ENCODE data around the gene TBC1D9. TPM values are rescaled to one million over a fixed set of nuclear protein-coding genes. Genes with fewer than 3 reads are reported as not detected.

TBC1D9 gene
- polyA plus RNA-seq, 1 donor (not counting 4 experiments of a cell fraction or from before 2014, with no cell fraction given): 11.6 TPM

DNA sequence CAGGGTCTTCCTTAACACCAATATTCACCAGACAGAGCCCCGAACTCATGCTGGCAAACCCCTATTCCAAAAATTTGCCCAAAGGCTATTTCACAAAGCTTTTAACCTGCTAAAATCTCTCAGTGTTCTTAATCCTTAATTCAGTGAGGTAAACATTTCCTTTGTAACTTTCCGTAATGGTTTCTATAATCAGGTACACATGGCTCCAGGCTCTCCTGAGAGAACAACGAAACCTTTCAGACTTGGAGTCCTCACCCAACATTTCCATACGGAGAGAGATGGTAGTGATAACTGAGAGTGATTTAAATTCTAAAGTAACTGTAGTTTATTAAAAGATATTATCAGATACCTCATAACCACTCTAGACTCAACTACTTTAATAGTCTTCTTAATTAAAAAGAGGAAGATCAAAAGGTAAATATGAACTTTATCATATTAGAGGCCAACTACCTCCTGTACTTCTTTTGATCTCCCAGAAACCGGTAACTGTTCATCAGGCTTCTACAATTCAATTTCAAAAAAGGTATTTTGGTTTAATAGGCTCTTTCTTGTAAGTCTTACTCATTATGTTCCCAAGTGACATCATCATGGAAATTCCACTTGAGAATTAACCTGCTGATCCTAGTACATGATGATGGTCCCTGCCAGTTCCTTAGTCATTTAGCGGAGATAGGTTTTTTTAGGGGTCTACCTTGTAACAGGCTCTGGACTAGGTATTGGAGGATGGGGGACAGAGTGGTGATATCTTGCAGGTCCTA, 96.1 kb downstream of the TBC1D9 start:
- H3K9me1 ChIP-seq (ENCODE audit: control insufficient read depth, extremely low read depth, insufficient read depth, low read length): no peaks in the 10 kb centered on the region
- no peak overlapping the region for H3K27ac ChIP-seq (ENCODE audit: control insufficient read depth, insufficient read depth, low read length)
- DNase-seq (ENCODE audit: low read depth, low spot score) (no peak), FAIRE-seq (no peak)
- TF ChIP-seq EZH2 (IDR thresholded peaks at IDR 0.05; ENCODE audit: low read length): no peak
- TF ChIP-seq, protein P1, sequence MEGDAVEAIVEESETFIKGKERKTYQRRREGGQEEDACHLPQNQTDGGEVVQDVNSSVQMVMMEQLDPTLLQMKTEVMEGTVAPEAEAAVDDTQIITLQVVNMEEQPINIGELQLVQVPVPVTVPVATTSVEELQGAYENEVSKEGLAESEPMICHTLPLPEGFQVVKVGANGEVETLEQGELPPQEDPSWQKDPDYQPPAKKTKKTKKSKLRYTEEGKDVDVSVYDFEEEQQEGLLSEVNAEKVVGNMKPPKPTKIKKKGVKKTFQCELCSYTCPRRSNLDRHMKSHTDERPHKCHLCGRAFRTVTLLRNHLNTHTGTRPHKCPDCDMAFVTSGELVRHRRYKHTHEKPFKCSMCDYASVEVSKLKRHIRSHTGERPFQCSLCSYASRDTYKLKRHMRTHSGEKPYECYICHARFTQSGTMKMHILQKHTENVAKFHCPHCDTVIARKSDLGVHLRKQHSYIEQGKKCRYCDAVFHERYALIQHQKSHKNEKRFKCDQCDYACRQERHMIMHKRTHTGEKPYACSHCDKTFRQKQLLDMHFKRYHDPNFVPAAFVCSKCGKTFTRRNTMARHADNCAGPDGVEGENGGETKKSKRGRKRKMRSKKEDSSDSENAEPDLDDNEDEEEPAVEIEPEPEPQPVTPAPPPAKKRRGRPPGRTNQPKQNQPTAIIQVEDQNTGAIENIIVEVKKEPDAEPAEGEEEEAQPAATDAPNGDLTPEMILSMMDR (optimal IDR thresholded peaks at IDR 0.05 in 1 of 3, IDR thresholded peaks at IDR 0.05 in 1 of 3, conservative IDR thresholded peaks at IDR 0.05 in 1 of 3; ENCODE audit: extremely low read depth in 1 of 3, insufficient read depth in 2 of 3, low read length in 3 of 3): no peak
- H3K4me1 ChIP-seq (ENCODE audit: control insufficient read depth, extremely low read depth, insufficient read depth, low read length): no peaks in the 10 kb centered on the region
- H3K4me3 ChIP-seq (ENCODE audit: control insufficient read depth in 2 of 3, extremely low read depth in 1 of 3, insufficient read depth in 2 of 3, low read depth in 1 of 3, low read length in 3 of 3): no peak overlapping the region
- no peaks in the 10 kb centered on the region for H3K79me2 ChIP-seq (ENCODE audit: control insufficient read depth, insufficient read depth, low read length)
- no peak overlapping the region for H3K4me2 ChIP-seq (ENCODE audit: control insufficient read depth, extremely low read depth, insufficient read depth, low read depth, low read length)
- H4K20me1 ChIP-seq (ENCODE audit: control insufficient read depth, extremely low read depth, insufficient read depth, low read length): no peaks in the 10 kb centered on the region
- H3K9ac ChIP-seq (ENCODE audit: control insufficient read depth, extremely low read depth, insufficient read depth, low read length): no peak overlapping the region
- peaks cover 0 to 14% of the 10 kb centered on the region in 2 experiments for H3K36me3 ChIP-seq (ENCODE audit: control insufficient read depth in 2 of 2, extremely low read depth in 1 of 2, insufficient read depth in 2 of 2, low read length in 2 of 2)
- H2AFZ ChIP-seq (ENCODE audit: control insufficient read depth, low read length): no peak overlapping the region
- no peaks in the 10 kb centered on the region for H3K9me3 ChIP-seq (ENCODE audit: control insufficient read depth, low read depth, low read length)
- dilution Hi-C loops (cut with MboI; ENCODE audit: extremely low pct_ligation_motif_present, low sequenced_read_pairs): no loop called here
- no peaks in the 10 kb centered on the region for H3K27me3 ChIP-seq (ENCODE audit: control insufficient read depth, extremely low read depth, insufficient read depth, low read length)

DNA sequence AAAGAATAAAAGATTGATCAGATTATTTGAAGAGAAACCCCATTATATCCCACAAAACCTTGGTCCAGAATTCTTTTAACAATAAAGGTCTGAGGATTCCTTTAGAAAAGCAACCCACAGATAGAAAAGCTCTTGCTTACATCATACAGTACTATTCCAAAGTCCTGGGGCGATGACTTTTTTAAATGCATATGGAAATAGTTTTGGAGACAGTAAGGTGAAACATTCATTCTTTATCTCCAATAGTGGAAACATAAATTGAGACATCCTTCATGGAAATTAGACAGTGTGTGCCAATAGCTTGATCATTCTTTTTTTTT, 101.7 kb downstream of the TBC1D9 start:
- Histone ChIP-seq H3K79me2 (ENCODE audit: control insufficient read depth, insufficient read depth, low read length) (no peaks in the 10 kb centered on the region), H3K4me3 (ENCODE audit: control insufficient read depth in 2 of 3, extremely low read depth in 1 of 3, insufficient read depth in 2 of 3, low read depth in 1 of 3, low read length in 3 of 3) (no peak overlapping the region), H3K9me1 (ENCODE audit: control insufficient read depth, extremely low read depth, insufficient read depth, low read length) (no peaks in the 10 kb centered on the region), H3K36me3 (ENCODE audit: control insufficient read depth in 2 of 2, extremely low read depth in 1 of 2, insufficient read depth in 2 of 2, low read length in 2 of 2) (peaks cover 0 to 12% of the 10 kb centered on the region in 2 experiments), H4K20me1 (ENCODE audit: control insufficient read depth, extremely low read depth, insufficient read depth, low read length) (no peaks in the 10 kb centered on the region), H3K9ac (ENCODE audit: control insufficient read depth, extremely low read depth, insufficient read depth, low read length) (no peak overlapping the region), H3K4me2 (ENCODE audit: control insufficient read depth, extremely low read depth, insufficient read depth, low read depth, low read length) (no peak overlapping the region), H3K27me3 (ENCODE audit: control insufficient read depth, extremely low read depth, insufficient read depth, low read length) (no peaks in the 10 kb centered on the region), H2AFZ (ENCODE audit: control insufficient read depth, low read length) (no peak overlapping the region), H3K4me1 (ENCODE audit: control insufficient read depth, extremely low read depth, insufficient read depth, low read length) (peaks cover 10% of the 10 kb centered on the region), H3K9me3 (ENCODE audit: control insufficient read depth, low read depth, low read length) (no peaks in the 10 kb centered on the region), H3K27ac (ENCODE audit: control insufficient read depth, insufficient read depth, low read length) (no peak overlapping the region)
- TF ChIP-seq, protein P1 (optimal IDR thresholded peaks at IDR 0.05 in 1 of 3, IDR thresholded peaks at IDR 0.05 in 1 of 3, conservative IDR thresholded peaks at IDR 0.05 in 1 of 3; ENCODE audit: extremely low read depth in 1 of 3, insufficient read depth in 2 of 3, low read length in 3 of 3): no peak
- no peak for TF ChIP-seq EZH2 (IDR thresholded peaks at IDR 0.05; ENCODE audit: low read length)
- DNase-seq (ENCODE audit: low read depth, low spot score): no peak
- FAIRE-seq: no peak
- dilution Hi-C loops (cut with MboI; ENCODE audit: extremely low pct_ligation_motif_present, low sequenced_read_pairs): no loop called here
